Measurements from ENCODE around the gene C19orf18.

DNA sequence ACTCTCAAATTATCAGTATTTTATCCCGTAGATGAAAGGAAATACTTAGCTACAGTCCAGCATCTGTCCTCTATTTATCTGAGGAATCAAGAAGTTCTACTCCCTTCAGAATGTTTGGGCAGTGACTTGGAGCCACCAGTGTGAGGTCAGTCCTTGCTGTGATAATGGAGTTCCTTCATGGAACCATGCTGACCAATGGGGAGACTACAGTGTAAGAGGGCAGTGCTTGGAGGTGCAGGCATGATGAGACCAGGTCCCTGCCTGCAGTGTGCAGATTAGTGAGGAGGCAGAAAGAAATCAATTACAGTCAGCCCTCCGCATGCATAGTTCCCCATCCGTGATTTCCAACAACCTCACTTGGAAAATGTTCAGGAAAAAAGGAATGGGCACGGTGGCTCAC lies at the start of gene C19orf18:
- no peak for TF ChIP-seq CTCF (IDR thresholded peaks at IDR 0.05; ENCODE audit: low read depth, low read length)
- TF ChIP-seq POLR2A (IDR thresholded peaks at IDR 0.05; ENCODE audit: extremely low read depth, insufficient read length), result no peak
- no peak for TF ChIP-seq MYC (IDR thresholded peaks at IDR 0.05; ENCODE audit: low read depth, low read length)

Measured in NB4 (cell line).